ENCODE results near the gene IZUMO1R.
"Not testable (repeated sequence)": the region's sequence is repeated elsewhere in the genome, so short reads cannot be mapped to it uniquely, and the experiment has no call there.

The IZUMO1R gene

GRCh38 chr11:94322501-94322900 lies 18.1 kb downstream of the IZUMO1R start:
- no peak for FAIRE-seq
- no peak for DNase-seq (ENCODE audit: insufficient read length, low spot score)

- peak; percentile 90 for FAIRE-seq
- DNase-seq (ENCODE audit: insufficient read length, low spot score): peak; percentile 52
Measured at GRCh38 chr11:94325681-94326080, 21.3 kb downstream of the IZUMO1R start.

- FAIRE-seq (no peak), DNase-seq (ENCODE audit: insufficient read length, low spot score) (no peak)
Measured at GRCh38 chr11:94326947-94327346, 22.6 kb downstream of the IZUMO1R start.

- DNase-seq (ENCODE audit: insufficient read length, low spot score): no peak
- FAIRE-seq: no peak
Measured at GRCh38 chr11:94328587-94329080, 24.3 kb downstream of the IZUMO1R start.

GRCh38 chr11:94329501-94329900 lies 25.1 kb downstream of the IZUMO1R start:
- FAIRE-seq (no peak), DNase-seq (ENCODE audit: insufficient read length, low spot score) (no peak)

- no peak for FAIRE-seq
- DNase-seq (ENCODE audit: insufficient read length, low spot score): no peak
Measured at GRCh38 chr11:94330789-94331188, 26.4 kb downstream of the IZUMO1R start.

GRCh38 chr11:94332814-94333213 lies 28.4 kb downstream of the IZUMO1R start:
- DNase-seq (ENCODE audit: insufficient read length, low spot score) (no peak), FAIRE-seq (no peak)

GRCh38 chr11:94336033-94336432 lies 31.7 kb downstream of the IZUMO1R start:
- DNase-seq (ENCODE audit: insufficient read length, low spot score): no peak
- no peak for FAIRE-seq

- DNase-seq (ENCODE audit: insufficient read length, low spot score): no peak
- FAIRE-seq: no peak
Measured at GRCh38 chr11:94338651-94339050, 34.3 kb downstream of the IZUMO1R start.

GRCh38 chr11:94342250-94342649 lies 37.9 kb downstream of the IZUMO1R start:
- FAIRE-seq (no peak), DNase-seq (ENCODE audit: insufficient read length, low spot score) (no peak)

- FAIRE-seq (no peak), DNase-seq (ENCODE audit: insufficient read length, low spot score) (no peak)
Measured at GRCh38 chr11:94343495-94343894, 39.1 kb downstream of the IZUMO1R start.

- FAIRE-seq; DNase-seq (ENCODE audit: insufficient read length, low spot score): not testable (repeated sequence)
Measured at GRCh38 chr11:94346311-94346710, 41.9 kb downstream of the IZUMO1R start.

GRCh38 chr11:94350850-94351563 lies 46.6 kb downstream of the IZUMO1R start:
- not testable (repeated sequence) for FAIRE-seq; DNase-seq (ENCODE audit: insufficient read length, low spot score)
